Endothelial cell of umbilical vein (primary cell): ENCODE data around the gene SFSWAP. TPM values are rescaled to one million over a fixed set of nuclear protein-coding genes. Genes with fewer than 3 reads are reported as not detected.

ENCODE experiments used
- BruUV-seq: library from RNA; stranded (reverse); fragments of 400-500 nt; replicated peaks from 2 replicates; lab custom pipeline; 2021; lab: Mats Ljungman, UMichigan
- CTCF ChIA-PET: fragments of 300-600, 350-600 bp; sonication (Branson Sonifier 250); formaldehyde crosslinking; loops from one replicate; lab custom pipeline; 2021; ENCODE audit warnings: antibody characterized with exemption, inconsistent platforms; lab: Charles Lee
- POLR2A ChIA-PET: fragments of 300-600, 350-600 bp; sonication (Branson Sonifier 250); formaldehyde crosslinking; loops from one replicate; lab custom pipeline; 2021; ENCODE audit warnings: antibody characterized with exemption, inconsistent platforms; lab: Charles Lee
- DNase-seq: peaks from one replicate; pipeline ENCODE4 v3.0.0-alpha.2; 2011; ENCODE audit warnings: low read depth, low spot score
- FAIRE-seq: peaks from 2 replicates; lab custom pipeline; 2011; peaks lifted over from hg19 to GRCh38; lab: Jason Lieb, UNC
- H2AFZ ChIP-seq: 2 replicates; pipeline ENCODE4 v1.6.0; 2012; ENCODE audit warnings: low read depth, low read length, control low read depth, inconsistent platforms
- H3K27ac ChIP-seq: 2 replicates; pipeline ENCODE4 v1.5.1; 2011; ENCODE audit warnings: low read depth, mild to moderate bottlenecking, control low read depth, low read length, moderate library complexity; ENCODE audit not compliant: insufficient read depth
- H3K27me3 ChIP-seq, 2 experiments: 2 replicates each; pipeline versions ENCODE4 v1.6.0 to v1.6.1; 2011; ENCODE audit warnings: low read length in 2 of 2, mixed read lengths in 1 of 2; ENCODE audit not compliant: control insufficient read depth in 2 of 2, insufficient read depth in 2 of 2
- H3K36me3 ChIP-seq, 2 experiments: 2 replicates in 1 of 2; 3 replicates in 1 of 2; pipeline ENCODE4 v1.5.1; 2011; ENCODE audit warnings: low read length in 2 of 2, mild to moderate bottlenecking in 1 of 2, moderate library complexity in 1 of 2; ENCODE audit not compliant: control insufficient read depth in 2 of 2, insufficient read depth in 2 of 2; ENCODE audit errors: extremely low read depth in 1 of 2
- H3K4me1 ChIP-seq: 3 replicates; pipeline ENCODE4 v1.5.1; 2011; ENCODE audit warnings: mild to moderate bottlenecking, low read length; ENCODE audit not compliant: control insufficient read depth, insufficient read depth; ENCODE audit errors: extremely low read depth
- H3K4me2 ChIP-seq: 2 replicates; pipeline ENCODE4 v1.6.1; 2011; ENCODE audit warnings: low read length, control low read depth, mixed read lengths; ENCODE audit not compliant: insufficient read depth
- H3K4me3 ChIP-seq, 3 experiments: fragments of 200-600 bp in 1 of 3; sonication (generic), shearing (Covaris generic) in 1 of 3; replicated peaks in 1 of 3; 2 replicates each; pipeline ENCODE4 v1.5.1; 2011 to 2016; ENCODE audit warnings: control low read depth in 3 of 3, low read length in 3 of 3, mild to moderate bottlenecking in 2 of 3, inconsistent platforms in 1 of 3, low read depth in 1 of 3, moderate library complexity in 1 of 3; ENCODE audit not compliant: insufficient read depth in 1 of 3
- H3K79me2 ChIP-seq: 2 replicates; pipeline ENCODE4 v1.6.0; 2012; ENCODE audit warnings: low read length, inconsistent platforms; ENCODE audit not compliant: control insufficient read depth, insufficient read depth
- H3K9ac ChIP-seq: replicated peaks from 2 replicates; pipeline ENCODE3; 2011; ENCODE audit warnings: low read length, control low read depth; ENCODE audit not compliant: insufficient read depth; ENCODE audit errors: extremely low read depth
- H3K9me1 ChIP-seq: replicated peaks from 3 replicates; pipeline ENCODE4 v1.6.0; 2011; ENCODE audit warnings: mild to moderate bottlenecking, low read length; ENCODE audit not compliant: control insufficient read depth, insufficient read depth; ENCODE audit errors: extremely low read depth
- H3K9me3 ChIP-seq: replicated peaks from 2 replicates; pipeline ENCODE4 v1.5.1; 2012; ENCODE audit warnings: low read length, inconsistent platforms; ENCODE audit not compliant: control insufficient read depth, insufficient read depth
- H4K20me1 ChIP-seq: replicated peaks from 2 replicates; pipeline ENCODE3; 2011; ENCODE audit warnings: mild to moderate bottlenecking, low read length; ENCODE audit not compliant: control insufficient read depth, insufficient read depth; ENCODE audit errors: extremely low read depth
- CTCF ChIP-seq, 2 donors: IDR thresholded peaks; 1 replicate in 1 of 2; 2 replicates in 1 of 2; pipeline ENCODE4 v1.5.1; 2011; ENCODE audit warnings: low read length in 2 of 2, mild to moderate bottlenecking in 2 of 2, moderate library complexity in 2 of 2, control low read depth in 1 of 2, inconsistent platforms in 1 of 2, low read depth in 1 of 2; ENCODE audit not compliant: insufficient read depth in 1 of 2; ENCODE audit errors: extremely low read depth in 1 of 2
- EZH2 ChIP-seq: IDR thresholded peaks from 2 replicates; pipeline ENCODE4 v1.6.1; 2012; ENCODE audit warnings: borderline replicate concordance, low read depth, mild to moderate bottlenecking, moderate library complexity, low read length, inconsistent platforms; ENCODE audit not compliant: severe bottlenecking
- FOS ChIP-seq: IDR thresholded peaks from 2 replicates; pipeline ENCODE4 v1.6.1; 2011; ENCODE audit warnings: mild to moderate bottlenecking, low read length, moderate library complexity, borderline replicate concordance; ENCODE audit not compliant: insufficient read depth
- GATA2 ChIP-seq: IDR thresholded peaks from 2 replicates; pipeline ENCODE4 v1.7.0; 2011; ENCODE audit warnings: low read depth, mild to moderate bottlenecking, moderate library complexity, mixed read lengths, low read length; ENCODE audit not compliant: insufficient read length, insufficient read depth
- JUN ChIP-seq: IDR thresholded peaks from 2 replicates; pipeline ENCODE4 v1.6.1; 2011; ENCODE audit warnings: borderline replicate concordance, low read depth; ENCODE audit not compliant: insufficient read length, insufficient read depth
- MYC ChIP-seq: IDR thresholded peaks from one replicate; pipeline ENCODE4 v1.6.1; 2011; ENCODE audit warnings: mild to moderate bottlenecking, low read depth, low read length
- POLR2A ChIP-seq: IDR thresholded peaks from 2 replicates; pipeline ENCODE4 v1.6.1; 2012; ENCODE audit warnings: low read depth, mild to moderate bottlenecking, control low read depth, low read length
- POLR2AphosphoS5 ChIP-seq: IDR thresholded peaks from 2 replicates; pipeline ENCODE4 v1.6.1; 2012; ENCODE audit warnings: low read depth, mild to moderate bottlenecking, control low read depth, low read length, moderate library complexity; ENCODE audit not compliant: insufficient read depth
- dilution Hi-C: fragments of 300-500 bp; cut with MboI; formaldehyde crosslinking; loops from one replicate; pipeline ENCODE4 v1.15.0; 2019; ENCODE audit warnings: low sequenced_read_pairs; ENCODE audit not compliant: extremely low pct_ligation_motif_present
- intact Hi-C: fragments of 100-400 bp; cut with micrococcal nuclease; formaldehyde crosslinking; loops from one replicate; pipeline ENCODE4 v1.10.0; 2022
- polyA plus RNA-seq, 4 experiments: library from polyadenylated mRNA; depleted of rRNA in 3 of 4; stranded (reverse) in 3 of 4; unstranded in 1 of 4; fragments of >200 nt; gene quantifications; 2 replicates each; pipeline versions ENCODE4 v1.2.1 to v1.2.3, GENCODE V29; 2011 to 2012; ENCODE audit warnings: missing spikeins in 1 of 4
- total RNA-seq: library from RNA; stranded (reverse); gene quantifications from 2 replicates; pipeline ENCODE4 v1.2.3, GENCODE V29; 2021
- TF ChIP-seq, protein P1 (sequence below): IDR thresholded peaks from 2 replicates; pipeline ENCODE4 v1.6.1; 2011; ENCODE audit not compliant: insufficient read depth, insufficient read length

SFSWAP gene
- total and polyA plus RNA-seq, 2 donors (not counting 3 experiments of a cell fraction or from before 2014, with no cell fraction given), result 38.1 to 53.3 TPM

DNA sequence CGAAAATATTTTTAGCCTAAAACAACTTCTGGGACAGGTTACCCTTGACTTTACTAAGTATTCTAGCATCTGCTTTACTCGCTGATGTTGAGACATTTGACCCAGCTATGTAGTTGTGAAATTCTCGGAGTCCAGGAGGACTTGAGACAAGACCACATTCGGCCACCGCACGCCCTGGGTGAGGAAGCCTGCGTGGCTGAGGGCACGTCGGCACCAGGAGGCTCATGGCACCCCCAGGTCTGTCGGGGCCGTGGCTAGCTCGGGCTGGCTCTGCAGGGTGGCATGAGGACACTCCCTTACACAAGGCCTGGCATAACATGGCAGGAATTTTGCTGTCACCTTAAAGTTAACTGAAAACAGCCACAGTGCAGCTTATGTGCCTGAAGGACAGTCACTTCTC lies 59.2 kb downstream of the SFSWAP start:
- H3K4me3 ChIP-seq, result no peak overlapping the region
- H4K20me1 ChIP-seq, result no peaks in the 10 kb centered on the region
- peaks cover 10 to 30% of the 10 kb centered on the region in 2 experiments for H3K36me3 ChIP-seq
- H3K4me2 ChIP-seq, result no peak overlapping the region
- H3K9me3 ChIP-seq, result no peaks in the 10 kb centered on the region
- H3K9ac ChIP-seq, result no peak overlapping the region
- H3K4me1 ChIP-seq, result no peaks in the 10 kb centered on the region
- no peaks in the 10 kb centered on the region for H3K79me2 ChIP-seq
- H3K27me3 ChIP-seq, result no peaks in the 10 kb centered on the region
- H2AFZ ChIP-seq, result no peak overlapping the region
- H3K9me1 ChIP-seq, result no peaks in the 10 kb centered on the region
- FAIRE-seq (no peak), DNase-seq (no peak)
- CTCF ChIA-PET, result no interaction called here
- dilution Hi-C loops, result no loop called here
- BruUV-seq, result no TSS peak
- POLR2A ChIA-PET, result no interaction called here
- intact Hi-C loops, result no loop called here
- H3K27ac ChIP-seq, result no peak overlapping the region
- no peak for TF ChIP-seq CTCF (IDR thresholded peaks at IDR 0.05; ENCODE audit: extremely low read depth in 1 of 2, insufficient read depth in 1 of 2, low read depth in 1 of 2, low read length in 2 of 2)
- TF ChIP-seq MYC, result no peak
- no peak for TF ChIP-seq POLR2A
- TF ChIP-seq, protein P1, sequence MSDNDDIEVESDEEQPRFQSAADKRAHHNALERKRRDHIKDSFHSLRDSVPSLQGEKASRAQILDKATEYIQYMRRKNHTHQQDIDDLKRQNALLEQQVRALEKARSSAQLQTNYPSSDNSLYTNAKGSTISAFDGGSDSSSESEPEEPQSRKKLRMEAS, result no peak
- no peak for TF ChIP-seq EZH2
- no peak for TF ChIP-seq GATA2
- no peak for TF ChIP-seq POLR2AphosphoS5
- no peak for TF ChIP-seq JUN
- TF ChIP-seq FOS, result no peak
